GM23248 (cell line): ENCODE results near the gene STXBP6.

Experiments used
- EZH2 ChIP-seq: fragments of 200-600 bp; sonication (generic); IDR thresholded peaks from 2 replicates; pipeline ENCODE4 v1.6.1; 2018; ENCODE audit warnings: antibody characterized with exemption, mild to moderate bottlenecking; ENCODE audit not compliant: insufficient read depth, poor library complexity, severe bottlenecking
- EZH2phosphoT487 ChIP-seq: fragments of 200-600 bp; sonication (generic); IDR thresholded peaks from 2 replicates; pipeline ENCODE4 v1.6.1; 2018; ENCODE audit warnings: antibody characterized with exemption, moderate library complexity, mild to moderate bottlenecking, low read depth; ENCODE audit not compliant: insufficient read depth

DNA sequence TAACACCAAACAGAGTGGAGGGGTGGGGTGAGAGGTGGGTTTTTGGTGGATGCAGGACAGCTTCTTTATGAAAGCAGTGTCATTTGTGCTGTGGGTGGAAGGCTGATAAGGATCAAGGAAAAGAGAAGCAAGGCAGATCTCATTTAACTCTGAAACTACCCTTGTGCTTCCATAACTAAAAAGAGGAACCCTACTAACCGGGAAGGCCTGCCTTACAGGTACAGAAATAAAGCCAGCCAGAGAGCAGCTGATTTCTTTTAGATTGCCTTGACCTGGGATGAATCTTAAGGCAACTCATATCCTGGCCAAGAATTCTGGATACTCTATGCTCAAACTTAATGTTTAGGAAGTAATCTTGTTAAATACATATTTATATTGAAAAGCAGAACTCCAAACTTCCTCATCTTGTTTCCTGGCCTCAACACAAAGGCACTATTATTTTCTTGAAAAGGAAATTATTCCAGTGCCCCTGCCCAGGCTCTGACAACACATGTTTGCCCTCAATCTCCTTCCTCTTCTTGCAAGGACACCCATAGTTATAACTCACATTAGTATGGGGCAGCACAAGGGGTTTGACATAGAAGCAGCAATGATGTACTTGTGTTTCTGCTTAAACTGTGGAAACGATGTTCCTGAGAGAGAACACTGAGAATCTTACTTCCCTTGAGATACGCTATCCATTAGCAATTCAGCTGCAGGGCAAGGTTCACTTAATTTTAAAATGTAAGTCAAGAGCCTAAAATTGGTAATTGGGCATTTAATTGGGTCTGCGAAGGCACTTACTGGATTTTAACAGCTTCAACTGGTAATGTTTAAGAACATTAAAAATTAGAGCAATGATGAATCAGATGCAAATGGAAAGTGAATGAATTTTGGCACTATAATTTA, 173.7 kb downstream of the STXBP6 start:
- TF ChIP-seq EZH2, result no peak
- no peak for TF ChIP-seq EZH2phosphoT487
